Mesendoderm (in vitro differentiated cells): ENCODE results near the gene JPH2.

Experiments used
- DNase-seq: peaks from one replicate; pipeline ENCODE4 v3.0.0; 2013
- H2AK5ac ChIP-seq: 2 replicates; pipeline ENCODE4 v1.6.1; 2013; ENCODE audit warnings: low read length, inconsistent platforms
- H2BK120ac ChIP-seq: 2 replicates; pipeline ENCODE4 v1.6.1; 2013; ENCODE audit warnings: low read depth, mild to moderate bottlenecking, low read length, moderate library complexity, mixed read lengths
- H2BK15ac ChIP-seq: replicated peaks from 2 replicates; pipeline ENCODE4 v1.6.1; 2013; ENCODE audit warnings: low read depth, mild to moderate bottlenecking, moderate library complexity
- H2BK5ac ChIP-seq: 2 replicates; pipeline ENCODE4 v1.6.1; 2013; ENCODE audit warnings: low read length, inconsistent platforms
- H3K18ac ChIP-seq: 2 replicates; pipeline ENCODE4 v1.6.1; 2013; ENCODE audit warnings: mild to moderate bottlenecking, low read length, mixed read lengths
- H3K23ac ChIP-seq: one replicate; pipeline ENCODE4 v1.6.1; 2013; ENCODE audit warnings: low read length
- H3K27ac ChIP-seq: 2 replicates; pipeline ENCODE4 v1.5.1; 2013; ENCODE audit warnings: low read depth, mild to moderate bottlenecking, inconsistent platforms, low read length, moderate library complexity
- H3K27me3 ChIP-seq: 2 replicates; pipeline ENCODE4 v1.6.1; 2013; ENCODE audit warnings: low read length, control low read depth, mild to moderate bottlenecking, inconsistent platforms; ENCODE audit not compliant: insufficient read depth, poor library complexity
- H3K36me3 ChIP-seq: 2 replicates; pipeline ENCODE4 v1.6.1; 2013; ENCODE audit warnings: low read length, inconsistent platforms; ENCODE audit not compliant: control insufficient read depth, insufficient read depth
- H3K4ac ChIP-seq: one replicate; pipeline ENCODE4 v1.6.1; 2013; ENCODE audit warnings: low read depth, mild to moderate bottlenecking, low read length, moderate library complexity
- H3K4me1 ChIP-seq: 2 replicates; pipeline ENCODE4 v1.6.1; 2013; ENCODE audit warnings: low read depth, low read length, inconsistent platforms; ENCODE audit not compliant: control insufficient read depth
- H3K4me2 ChIP-seq: 2 replicates; pipeline ENCODE4 v1.6.1; 2013; ENCODE audit warnings: low read length
- H3K4me3 ChIP-seq: 2 replicates; pipeline ENCODE4 v1.5.1; 2013; ENCODE audit warnings: mild to moderate bottlenecking, low read length
- H3K56ac ChIP-seq: one replicate; pipeline ENCODE4 v1.6.1; 2013; ENCODE audit warnings: low read length
- H3K79me1 ChIP-seq: 2 replicates; pipeline ENCODE4 v1.6.1; 2013; ENCODE audit warnings: low read length, inconsistent platforms
- H3K79me2 ChIP-seq: 2 replicates; pipeline ENCODE4 v1.6.1; 2013; ENCODE audit warnings: mild to moderate bottlenecking, low read length; ENCODE audit not compliant: control insufficient read depth, insufficient read depth
- H3K9ac ChIP-seq: 2 replicates; pipeline ENCODE4 v1.6.1; 2013; ENCODE audit warnings: low read length, inconsistent platforms
- H4K5ac ChIP-seq: one replicate; pipeline ENCODE4 v1.6.1; 2013; ENCODE audit warnings: low read length
- H4K8ac ChIP-seq: one replicate; pipeline ENCODE4 v1.6.1; 2013; ENCODE audit warnings: low read depth, mild to moderate bottlenecking, control low read depth, low read length, moderate library complexity
- whole genome bisulfite sequencing: extraction: QIAGEN DNeasy Blood & Tissue Kit; methylation state at CpG from one replicate; pipeline ENCODE4 v1.1.7; 2013; ENCODE audit warnings: low lambda C conversion rate, missing lambda C conversion rate; ENCODE audit not compliant: insufficient coverage; ENCODE audit errors: extremely low coverage; 5-methylcytosine and 5-hydroxymethylcytosine counted together

JPH2 gene

DNA sequence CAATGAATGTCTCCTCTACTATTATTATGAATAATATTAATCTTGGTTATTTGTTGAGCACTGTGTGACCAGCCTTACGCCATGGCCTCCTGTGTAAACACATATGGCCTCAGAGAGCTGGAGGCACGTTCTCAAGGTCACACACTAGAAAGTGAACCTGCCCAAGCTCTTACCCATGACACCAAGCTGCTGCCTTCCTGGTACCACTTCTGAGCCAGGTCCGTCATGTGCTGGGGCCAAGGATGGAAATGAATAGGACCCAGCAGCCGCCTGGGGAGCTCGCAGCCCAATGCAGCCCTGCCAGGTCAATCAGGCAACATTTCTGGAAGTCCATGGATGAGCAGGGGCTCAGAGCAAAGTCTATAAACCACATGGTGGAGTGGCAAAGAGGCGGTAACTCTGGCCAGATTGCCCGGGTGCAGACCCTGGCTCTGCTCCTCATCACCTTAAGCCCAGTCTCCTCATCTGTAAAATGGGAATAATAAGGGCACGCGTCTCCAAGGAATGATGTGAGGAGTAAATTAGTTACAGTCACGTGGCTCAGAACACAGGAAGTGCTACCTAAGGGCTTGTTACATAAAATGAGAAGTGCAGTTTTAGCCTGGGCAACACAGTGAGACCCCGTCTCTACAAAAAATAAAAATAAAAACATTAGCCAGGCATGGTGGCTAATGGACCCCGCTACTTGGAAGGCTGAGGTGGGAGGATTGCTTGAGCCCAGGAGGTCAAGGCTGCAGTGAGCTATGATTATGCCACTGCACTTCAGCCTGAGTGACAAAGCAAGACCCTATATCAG is 61.5 kb downstream of the JPH2 start:
- H3K4ac ChIP-seq: no peak overlapping the region
- DNase-seq: no peak
- H3K4me3 ChIP-seq: no peak overlapping the region
- H4K8ac ChIP-seq: no peak overlapping the region
- no peaks in the 10 kb centered on the region for H3K79me2 ChIP-seq
- H2AK5ac ChIP-seq: no peak overlapping the region
- no peak overlapping the region for H3K18ac ChIP-seq
- peaks cover 2% of the 10 kb centered on the region for H3K4me1 ChIP-seq
- H3K4me2 ChIP-seq: no peak overlapping the region
- no peaks in the 10 kb centered on the region for H3K36me3 ChIP-seq
- H4K5ac ChIP-seq: no peak overlapping the region
- no peak overlapping the region for H3K27ac ChIP-seq
- H3K23ac ChIP-seq: no peak overlapping the region
- no peaks in the 10 kb centered on the region for H3K27me3 ChIP-seq
- WGBS: no CpG with 5 or more reads among the region's 12 CpGs
- no peak overlapping the region for H3K56ac ChIP-seq
- no peak overlapping the region for H2BK120ac ChIP-seq
- no peak overlapping the region for H2BK5ac ChIP-seq
- no peak overlapping the region for H3K9ac ChIP-seq
- H3K79me1 ChIP-seq: no peaks in the 10 kb centered on the region
- H2BK15ac ChIP-seq: no peak overlapping the region

DNA sequence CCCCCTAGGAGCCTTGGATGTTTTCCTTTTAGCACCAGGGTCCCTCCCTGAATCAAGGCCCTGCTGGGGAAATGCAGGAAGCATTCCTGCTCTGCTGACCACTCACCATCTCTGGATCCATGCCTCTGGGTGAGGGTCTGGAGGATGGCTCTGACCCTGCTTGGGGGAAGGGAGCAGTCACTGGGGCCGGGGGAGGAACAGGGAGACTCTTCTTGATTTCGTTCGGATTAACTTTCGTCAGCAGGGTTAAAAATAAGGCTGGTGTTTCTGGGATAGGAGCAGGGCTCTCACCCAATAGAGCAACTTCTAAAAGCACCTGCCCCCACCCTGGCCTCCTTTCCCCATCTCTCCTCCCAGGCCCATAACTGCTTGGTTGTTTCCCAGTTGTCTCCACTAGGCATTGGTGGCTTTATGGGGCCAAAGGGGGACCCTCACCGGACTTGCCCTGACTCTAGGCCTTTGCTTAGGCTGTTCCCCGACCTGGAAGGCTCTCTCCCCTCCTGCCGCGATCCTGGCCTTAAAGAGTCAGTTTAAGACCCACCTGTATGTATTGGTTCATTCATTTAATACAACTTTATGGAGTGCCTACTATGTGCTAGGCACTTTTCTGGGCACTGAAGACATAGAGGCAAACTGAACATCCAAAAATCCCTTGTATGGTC is 63.0 kb downstream of the JPH2 start:
- Histone ChIP-seq H3K23ac (no peak overlapping the region), H3K79me2 (no peaks in the 10 kb centered on the region), H3K18ac (no peak overlapping the region), H3K36me3 (no peaks in the 10 kb centered on the region), H3K27me3 (no peaks in the 10 kb centered on the region), H2BK120ac (no peak overlapping the region), H3K4ac (no peak overlapping the region), H2BK15ac (no peak overlapping the region), H3K27ac (no peak overlapping the region), H3K4me3 (no peak overlapping the region), H3K4me2 (no peak overlapping the region), H2AK5ac (no peak overlapping the region), H3K4me1 (no peaks in the 10 kb centered on the region), H4K5ac (no peak overlapping the region), H3K9ac (no peak overlapping the region), H4K8ac (no peak overlapping the region), H2BK5ac (no peak overlapping the region), H3K79me1 (no peaks in the 10 kb centered on the region), H3K56ac (peak overlapping the region; percentile 31)
- no CpG with 5 or more reads among the region's 8 CpGs for WGBS
- no peak for DNase-seq

DNA sequence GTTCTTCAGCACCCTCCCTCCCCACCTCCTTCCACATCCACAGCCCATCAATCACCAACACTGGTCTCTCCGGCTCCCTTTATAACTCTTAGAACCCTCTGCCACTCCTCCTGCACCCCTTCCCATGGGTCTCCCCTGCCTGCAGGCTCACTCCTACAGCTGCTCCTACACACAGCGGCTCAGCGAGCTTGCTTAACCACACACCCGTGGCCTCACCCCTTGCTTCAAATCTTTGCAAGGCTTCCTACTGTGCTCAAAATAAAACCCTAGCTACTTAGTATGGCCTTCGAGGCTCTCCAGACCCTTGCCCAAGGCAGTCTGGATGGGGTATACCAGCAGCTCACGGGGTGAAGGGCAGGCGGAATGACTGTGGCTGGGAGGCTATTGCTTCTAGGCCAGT is 63.7 kb downstream of the JPH2 start:
- Histone ChIP-seq H3K18ac (no peak overlapping the region), H3K79me1 (no peaks in the 10 kb centered on the region)
- no CpG with 5 or more reads among the region's 7 CpGs for WGBS

DNA sequence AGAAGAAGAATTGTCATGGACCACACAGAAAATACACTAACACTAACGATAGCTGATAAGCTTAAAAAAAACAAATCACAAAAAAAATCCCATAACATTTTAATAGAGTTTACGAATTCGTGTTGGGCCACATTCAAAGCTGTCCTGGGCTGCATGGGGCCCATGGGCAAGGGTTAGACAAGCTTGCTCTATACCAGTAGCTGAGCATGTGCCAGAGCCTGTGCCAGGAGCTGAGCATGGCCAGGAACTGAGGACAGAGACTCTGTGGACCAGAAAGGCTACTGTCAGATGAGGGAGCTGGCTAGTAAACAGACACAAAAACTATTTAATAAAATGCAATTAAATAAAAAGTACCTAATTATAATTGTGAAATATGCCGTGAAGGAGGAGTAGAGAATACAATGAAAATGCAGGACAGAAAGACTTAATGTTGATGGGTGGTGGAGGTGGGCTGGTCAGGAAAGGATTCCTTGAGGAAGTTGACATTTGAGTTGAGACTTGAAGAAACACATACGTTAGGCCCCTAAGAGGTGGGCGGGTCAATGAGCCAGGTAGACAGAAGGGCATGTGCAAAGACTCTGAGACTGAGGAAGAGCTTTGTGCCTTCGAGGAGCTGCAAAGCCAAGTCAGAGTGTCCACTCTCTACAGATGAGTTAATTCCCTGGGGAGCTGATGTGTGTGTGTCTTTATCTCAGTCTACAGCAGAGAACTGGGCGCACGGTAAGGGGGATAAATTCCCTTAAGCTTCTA is 66.1 kb downstream of the JPH2 start:
- no CpG with 5 or more reads among the region's 9 CpGs for WGBS
- H3K4me1 ChIP-seq: no peaks in the 10 kb centered on the region
- no peak overlapping the region for H3K23ac ChIP-seq
- H3K18ac ChIP-seq: no peak overlapping the region
- no peak overlapping the region for H4K5ac ChIP-seq
- H2BK5ac ChIP-seq: no peak overlapping the region
- no peak overlapping the region for H3K4me2 ChIP-seq
- no peak overlapping the region for H3K4me3 ChIP-seq
- H3K79me1 ChIP-seq: no peaks in the 10 kb centered on the region
- H2AK5ac ChIP-seq: no peak overlapping the region
- no peak overlapping the region for H3K9ac ChIP-seq
- DNase-seq: no peak
- H3K27ac ChIP-seq: no peak overlapping the region
- no peak overlapping the region for H3K4ac ChIP-seq
- no peak overlapping the region for H4K8ac ChIP-seq
- no peaks in the 10 kb centered on the region for H3K27me3 ChIP-seq
- H2BK15ac ChIP-seq: no peak overlapping the region
- no peaks in the 10 kb centered on the region for H3K36me3 ChIP-seq
- H3K56ac ChIP-seq: no peak overlapping the region
- no peak overlapping the region for H2BK120ac ChIP-seq
- no peaks in the 10 kb centered on the region for H3K79me2 ChIP-seq

More for the DNA sequence above, 63.7 kb downstream of the JPH2 start:
- no peak overlapping the region for H3K4me3 ChIP-seq
- peak overlapping the region; percentile 11 for H3K56ac ChIP-seq
- no peaks in the 10 kb centered on the region for H3K79me2 ChIP-seq
- no peaks in the 10 kb centered on the region for H3K4me1 ChIP-seq
- no peak overlapping the region for H4K8ac ChIP-seq
- H2BK5ac ChIP-seq: no peak overlapping the region
- H3K27ac ChIP-seq: no peak overlapping the region
- H3K9ac ChIP-seq: no peak overlapping the region
- no peak for DNase-seq
- no peak overlapping the region for H4K5ac ChIP-seq
- no peak overlapping the region for H2BK120ac ChIP-seq
- H3K4me2 ChIP-seq: no peak overlapping the region
- H3K27me3 ChIP-seq: no peaks in the 10 kb centered on the region
- no peak overlapping the region for H2AK5ac ChIP-seq
- no peaks in the 10 kb centered on the region for H3K36me3 ChIP-seq
- H3K23ac ChIP-seq: no peak overlapping the region
- H3K4ac ChIP-seq: no peak overlapping the region
- H2BK15ac ChIP-seq: no peak overlapping the region

DNA sequence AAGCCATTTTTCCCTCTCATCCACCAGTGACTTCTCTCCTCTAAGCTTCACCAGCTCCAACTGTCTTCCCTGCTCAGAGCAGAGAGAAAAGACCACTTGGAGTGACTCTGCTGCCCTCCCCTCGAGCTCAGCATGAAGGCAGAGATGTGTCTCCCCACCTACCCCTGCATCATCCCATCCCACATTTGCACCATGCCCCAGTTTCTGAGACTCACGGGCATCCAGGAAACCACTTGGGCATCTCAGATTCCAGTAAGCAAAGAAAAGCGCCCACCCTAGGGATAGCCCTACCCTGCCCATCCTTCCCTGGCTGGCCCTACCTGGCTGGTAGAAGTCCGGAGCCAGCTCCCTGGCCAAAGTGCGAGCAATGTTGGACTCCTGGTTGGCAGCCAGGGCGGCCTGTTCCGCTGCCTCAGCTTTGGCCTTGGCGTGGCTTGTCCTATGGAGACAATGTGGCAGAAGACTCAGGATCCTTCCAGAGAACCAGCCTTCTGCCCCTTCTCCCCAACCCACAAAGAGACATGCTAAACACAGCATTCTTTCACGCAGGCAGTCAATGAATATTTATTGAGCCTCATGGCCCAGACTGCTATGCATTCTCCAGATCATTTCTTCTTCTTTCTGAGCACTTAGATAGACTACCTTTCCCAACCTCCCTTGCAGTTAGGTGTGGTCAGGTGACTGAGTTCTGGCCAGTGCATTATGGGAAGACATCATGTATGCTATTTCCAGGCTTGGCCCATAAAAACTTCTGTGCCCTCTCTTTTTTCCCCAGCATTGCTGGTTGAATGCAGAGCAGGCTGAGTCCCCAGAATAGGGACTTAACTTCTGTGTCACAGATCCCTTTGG is 68.6 kb downstream of the JPH2 start:
- Histone ChIP-seq H3K79me2 (no peaks in the 10 kb centered on the region), H4K5ac (no peak overlapping the region), H3K23ac (no peak overlapping the region), H3K4me3 (no peak overlapping the region), H3K36me3 (no peaks in the 10 kb centered on the region), H3K9ac (no peak overlapping the region), H2AK5ac (no peak overlapping the region), H3K27me3 (no peaks in the 10 kb centered on the region), H3K56ac (no peak overlapping the region), H3K79me1 (no peaks in the 10 kb centered on the region), H4K8ac (no peak overlapping the region), H3K4ac (no peak overlapping the region), H2BK5ac (no peak overlapping the region), H3K4me1 (no peaks in the 10 kb centered on the region), H2BK120ac (no peak overlapping the region), H3K18ac (no peak overlapping the region), H3K27ac (no peak overlapping the region), H2BK15ac (no peak overlapping the region), H3K4me2 (no peak overlapping the region)
- WGBS: no CpG with 5 or more reads among the region's 9 CpGs
- no peak for DNase-seq
